Thyroid gland (tissue), 4 donors: ENCODE data around the gene CXCL12.

Experiments
- POLR2A ChIP-seq, 2 donors: fragments of 450-650 bp; IDR thresholded peaks; one replicate each; pipeline ENCODE4 v1.6.1; 2017; ENCODE audit warnings: antibody characterized with exemption in 2 of 2, mild to moderate bottlenecking in 2 of 2, moderate library complexity in 1 of 2
- TF ChIP-seq, protein P1 (sequence below), 6 experiments: fragments of 200-600 bp in 3 of 6; fragments of 450-650 bp in 3 of 6; sonication (generic) in 3 of 6; IDR thresholded peaks; one replicate each; pipeline ENCODE4 v1.5.1; 2016 to 2019; ENCODE audit warnings: antibody characterized with exemption in 6 of 6, mild to moderate bottlenecking in 2 of 6, inconsistent platforms in 1 of 6, moderate library complexity in 1 of 6

DNA sequence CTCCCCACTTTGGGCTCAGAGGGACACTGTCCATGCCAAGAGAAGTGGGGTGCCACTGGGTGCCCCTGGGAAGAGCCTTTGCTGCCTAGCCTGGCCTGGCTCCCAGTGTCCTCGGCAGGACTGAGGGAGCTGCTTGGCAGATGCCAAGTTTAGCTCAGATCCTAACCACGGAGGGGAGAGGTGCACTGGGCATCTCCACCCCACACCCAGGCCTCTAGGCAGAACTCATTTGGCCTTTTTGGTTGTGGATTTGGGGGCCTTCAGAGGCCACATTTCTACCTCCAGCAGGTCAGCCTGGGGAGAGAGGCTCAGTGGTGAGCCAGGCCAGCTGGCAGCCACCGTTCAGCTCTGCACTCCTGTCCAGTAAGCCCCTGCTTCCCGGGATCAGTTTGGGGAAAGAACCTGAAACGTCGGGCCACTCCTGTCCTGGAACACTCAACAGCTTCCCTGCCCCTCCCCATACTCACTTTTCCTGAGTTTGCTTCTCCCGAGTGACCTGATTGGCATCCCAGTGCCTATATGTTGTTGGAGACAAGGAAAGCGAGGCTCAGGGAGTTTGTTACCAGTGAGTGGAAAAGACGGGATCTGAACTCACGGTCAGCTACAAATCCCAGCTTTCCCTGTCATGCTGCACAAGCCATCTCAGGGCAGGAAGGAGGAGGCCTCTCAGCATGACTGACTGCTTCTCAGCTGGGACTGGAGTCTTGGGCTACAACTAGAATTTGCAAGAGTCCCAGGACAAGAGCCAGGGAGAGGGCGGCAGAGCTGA, 11.2 kb upstream of the CXCL12 start:
- no peak for TF ChIP-seq POLR2A (IDR thresholded peaks at IDR 0.05)
- TF ChIP-seq, protein P1, sequence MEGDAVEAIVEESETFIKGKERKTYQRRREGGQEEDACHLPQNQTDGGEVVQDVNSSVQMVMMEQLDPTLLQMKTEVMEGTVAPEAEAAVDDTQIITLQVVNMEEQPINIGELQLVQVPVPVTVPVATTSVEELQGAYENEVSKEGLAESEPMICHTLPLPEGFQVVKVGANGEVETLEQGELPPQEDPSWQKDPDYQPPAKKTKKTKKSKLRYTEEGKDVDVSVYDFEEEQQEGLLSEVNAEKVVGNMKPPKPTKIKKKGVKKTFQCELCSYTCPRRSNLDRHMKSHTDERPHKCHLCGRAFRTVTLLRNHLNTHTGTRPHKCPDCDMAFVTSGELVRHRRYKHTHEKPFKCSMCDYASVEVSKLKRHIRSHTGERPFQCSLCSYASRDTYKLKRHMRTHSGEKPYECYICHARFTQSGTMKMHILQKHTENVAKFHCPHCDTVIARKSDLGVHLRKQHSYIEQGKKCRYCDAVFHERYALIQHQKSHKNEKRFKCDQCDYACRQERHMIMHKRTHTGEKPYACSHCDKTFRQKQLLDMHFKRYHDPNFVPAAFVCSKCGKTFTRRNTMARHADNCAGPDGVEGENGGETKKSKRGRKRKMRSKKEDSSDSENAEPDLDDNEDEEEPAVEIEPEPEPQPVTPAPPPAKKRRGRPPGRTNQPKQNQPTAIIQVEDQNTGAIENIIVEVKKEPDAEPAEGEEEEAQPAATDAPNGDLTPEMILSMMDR (IDR thresholded peaks at IDR 0.05) = no peak
